ENCODE data around the gene TRAPPC12.

Gene TRAPPC12

GRCh38 chr2:3392216-3392615, 12.7 kb downstream of the TRAPPC12 start:
- H3K27me3 ChIP-seq = no peaks in the 10 kb centered on the region
- peaks cover 0 to under 1% (median 0%) of the 10 kb centered on the region in 10 experiments; a peak in 1 of 20 replicates for H3K4me1 ChIP-seq
- H3K4me2 ChIP-seq = no peak overlapping the region
- H4K20me1 ChIP-seq = peaks cover 0 to 36% (median 8%) of the 10 kb centered on the region in 11 experiments; a peak in 9 of 22 replicates
- no peak for TF ChIP-seq Cebpa-rat (IDR thresholded peaks at IDR 0.05)
- peaks cover 27 to 43% (median 36%) of the 10 kb centered on the region in 11 experiments for H3K9me3 ChIP-seq (replicated peaks in 1 of 11)
- H3K36me3 ChIP-seq = peaks cover 91 to 100% (median 95%) of the 10 kb centered on the region in 11 experiments
- no peak overlapping the region for H3K27ac ChIP-seq
- H3K9ac ChIP-seq = no peak overlapping the region
- H3K4me3 ChIP-seq = no peak overlapping the region

- Histone ChIP-seq H3K36me3 (peaks cover 79 to 98% (median 88%) of the 10 kb centered on the region in 11 experiments), H3K27me3 (no peaks in the 10 kb centered on the region)
- TF ChIP-seq Cebpa-rat (IDR thresholded peaks at IDR 0.05) = no peak
Observed at GRCh38 chr2:3396920-3397559, 17.5 kb downstream of the TRAPPC12 start.

GRCh38 chr2:3398857-3399256, 19.4 kb downstream of the TRAPPC12 start:
- Histone ChIP-seq H3K36me3 (peaks cover 80 to 98% (median 86%) of the 10 kb centered on the region in 11 experiments), H3K27ac (no peak overlapping the region), H3K4me2 (no peak overlapping the region), H3K9ac (no peak overlapping the region), H3K27me3 (no peaks in the 10 kb centered on the region), H3K4me3 (no peak overlapping the region), H3K4me1 (peaks cover 0 to 22% (median 0%) of the 10 kb centered on the region in 10 experiments; a peak in 3 of 20 replicates), H3K9me3 (replicated peaks in 1 of 11) (peaks cover 30 to 36% (median 35%) of the 10 kb centered on the region in 11 experiments), H4K20me1 (peaks cover 0 to 38% (median 24%) of the 10 kb centered on the region in 11 experiments; a peak in 14 of 22 replicates)
- no peak for TF ChIP-seq Cebpa-rat (IDR thresholded peaks at IDR 0.05)

More at GRCh38 chr2:3396920-3397559, 17.5 kb downstream of the TRAPPC12 start:
- H3K4me3 ChIP-seq = no peak overlapping the region
- H3K9me3 ChIP-seq (replicated peaks in 1 of 11) = peaks cover 30 to 39% (median 36%) of the 10 kb centered on the region in 11 experiments
- H3K27ac ChIP-seq = no peak overlapping the region
- H3K4me2 ChIP-seq = no peak overlapping the region
- peaks cover 0 to 17% (median 0%) of the 10 kb centered on the region in 10 experiments; a peak in 3 of 20 replicates for H3K4me1 ChIP-seq
- peaks cover 0 to 37% (median 24%) of the 10 kb centered on the region in 11 experiments; a peak in 14 of 22 replicates for H4K20me1 ChIP-seq
- no peak overlapping the region for H3K9ac ChIP-seq

- Histone ChIP-seq H3K9ac (no peak overlapping the region), H4K20me1 (peaks cover 0 to 43% (median 24%) of the 10 kb centered on the region in 11 experiments; a peak in 14 of 22 replicates), H3K27ac (no peak overlapping the region), H3K36me3 (peaks cover 80 to 98% (median 86%) of the 10 kb centered on the region in 11 experiments), H3K4me3 (no peak overlapping the region), H3K4me1 (peaks cover 0 to 22% (median 0%) of the 10 kb centered on the region in 10 experiments; a peak in 3 of 20 replicates), H3K9me3 (replicated peaks in 1 of 11) (peaks cover 30 to 31% (median 30%) of the 10 kb centered on the region in 11 experiments), H3K4me2 (no peak overlapping the region), H3K27me3 (no peaks in the 10 kb centered on the region)
- no peak for TF ChIP-seq Cebpa-rat (IDR thresholded peaks at IDR 0.05)
Observed at GRCh38 chr2:3399381-3399780, 19.9 kb downstream of the TRAPPC12 start.

GRCh38 chr2:3399829-3400228, 20.3 kb downstream of the TRAPPC12 start:
- H3K27ac ChIP-seq = no peak overlapping the region
- no peak for TF ChIP-seq Cebpa-rat (IDR thresholded peaks at IDR 0.05)
- H3K4me2 ChIP-seq = no peak overlapping the region
- H4K20me1 ChIP-seq = peaks cover 0 to 44% (median 24%) of the 10 kb centered on the region in 11 experiments; a peak in 14 of 22 replicates
- H3K27me3 ChIP-seq = no peaks in the 10 kb centered on the region
- H3K9me3 ChIP-seq (replicated peaks in 1 of 11) = peaks cover 25 to 27% (median 26%) of the 10 kb centered on the region in 11 experiments
- peaks cover 81 to 98% (median 86%) of the 10 kb centered on the region in 11 experiments for H3K36me3 ChIP-seq
- peaks cover 0 to 22% (median 0%) of the 10 kb centered on the region in 10 experiments; a peak in 3 of 20 replicates for H3K4me1 ChIP-seq
- H3K4me3 ChIP-seq = no peak overlapping the region
- H3K9ac ChIP-seq = no peak overlapping the region

- Histone ChIP-seq H3K27ac (no peak overlapping the region), H3K9ac (no peak overlapping the region), H4K20me1 (peaks cover 0 to 53% (median 26%) of the 10 kb centered on the region in 11 experiments; a peak in 14 of 22 replicates), H3K4me1 (peaks cover 0 to 25% (median 11%) of the 10 kb centered on the region in 10 experiments; a peak in 15 of 20 replicates), H3K9me3 (replicated peaks in 1 of 11) (no peaks in the 10 kb centered on the region), H3K4me2 (no peak overlapping the region), H3K4me3 (no peak overlapping the region), H3K36me3 (peaks cover 61 to 98% (median 80%) of the 10 kb centered on the region in 11 experiments), H3K27me3 (no peaks in the 10 kb centered on the region)
- no peak for TF ChIP-seq Cebpa-rat (IDR thresholded peaks at IDR 0.05)
Observed at GRCh38 chr2:3403587-3404334, 24.3 kb downstream of the TRAPPC12 start.

- no peak overlapping the region for H3K27ac ChIP-seq
- peaks cover 0 to 51% (median 25%) of the 10 kb centered on the region in 11 experiments; a peak in 14 of 22 replicates for H4K20me1 ChIP-seq
- H3K4me3 ChIP-seq = no peak overlapping the region
- no peaks in the 10 kb centered on the region for H3K9me3 ChIP-seq (replicated peaks in 1 of 11)
- no peaks in the 10 kb centered on the region for H3K27me3 ChIP-seq
- H3K4me2 ChIP-seq = no peak overlapping the region
- no peak overlapping the region for H3K9ac ChIP-seq
- H3K4me1 ChIP-seq = peaks cover 2 to 23% (median 12%) of the 10 kb centered on the region in 10 experiments; a peak in 18 of 20 replicates
- no peak for TF ChIP-seq Cebpa-rat (IDR thresholded peaks at IDR 0.05)
- peaks cover 57 to 95% (median 80%) of the 10 kb centered on the region in 11 experiments for H3K36me3 ChIP-seq
Observed at GRCh38 chr2:3404349-3404894, 24.9 kb downstream of the TRAPPC12 start.

GRCh38 chr2:3405307-3405706, 25.8 kb downstream of the TRAPPC12 start:
- TF ChIP-seq Cebpa-rat (IDR thresholded peaks at IDR 0.05) = no peak
- H3K9ac ChIP-seq = no peak overlapping the region
- no peak overlapping the region for H3K27ac ChIP-seq
- peaks cover 0 to 52% (median 20%) of the 10 kb centered on the region in 11 experiments; a peak in 14 of 22 replicates for H4K20me1 ChIP-seq
- no peaks in the 10 kb centered on the region for H3K9me3 ChIP-seq (replicated peaks in 1 of 11)
- H3K4me3 ChIP-seq = no peak overlapping the region
- H3K36me3 ChIP-seq = peaks cover 54 to 94% (median 78%) of the 10 kb centered on the region in 11 experiments
- peaks cover 8 to 28% (median 17%) of the 10 kb centered on the region in 10 experiments; a peak in 18 of 20 replicates for H3K4me1 ChIP-seq
- no peaks in the 10 kb centered on the region for H3K27me3 ChIP-seq
- H3K4me2 ChIP-seq = no peak overlapping the region

All from BLaER1 treated with 17β-estradiol and CSF1 and Interleukin-3, amounts not matched to agents 10 nM and 100 nM (cell line).